Mesothelial cell of epicardium (in vitro differentiated cells): ENCODE measurements around the gene CDK5RAP2. TPM values are rescaled to one million over a fixed set of nuclear protein-coding genes. Genes with fewer than 3 reads are reported as not detected.
"Not testable (repeated sequence)": the region's sequence is repeated elsewhere in the genome, so short reads cannot be mapped to it uniquely, and the experiment has no call there.

Experiments used
- DNase-seq, 2 experiments: peaks; one replicate each; pipeline ENCODE4 v3.0.0; 2021; ENCODE audit warnings: low spot score in 2 of 2; ENCODE audit not compliant: unreplicated experiment in 2 of 2
- H3K27ac Mint-ChIP-seq: 2 replicates; pipeline ENCODE4 v1.8.0; 2021; ENCODE audit warnings: mixed read lengths
- H3K27me3 Mint-ChIP-seq: 2 replicates; pipeline ENCODE4 v1.8.0; 2021; ENCODE audit warnings: low read depth, mixed read lengths
- H3K36me3 Mint-ChIP-seq: 2 replicates; pipeline ENCODE4 v1.8.0; 2021; ENCODE audit warnings: mixed read lengths
- H3K4me1 Mint-ChIP-seq: 2 replicates; pipeline ENCODE4 v1.8.0; 2021; ENCODE audit warnings: mixed read lengths
- H3K4me3 Mint-ChIP-seq: 2 replicates; pipeline ENCODE4 v1.8.0; 2021; ENCODE audit warnings: mild to moderate bottlenecking, moderate library complexity, mixed read lengths
- H3K9me3 Mint-ChIP-seq: 2 replicates; pipeline ENCODE4 v1.8.0; 2021; ENCODE audit warnings: mixed read lengths
- total RNA-seq: library from RNA; stranded (reverse); gene quantifications from 3 replicates; pipeline ENCODE4 v1.2.1, GENCODE V29; 2021
- TF ChIP-seq, protein P1 (sequence below): fragments of 200-600 bp; sonication (generic); IDR thresholded peaks from one replicate; pipeline ENCODE4 v1.5.0; 2021; ENCODE audit warnings: antibody characterized with exemption; ENCODE audit not compliant: unreplicated experiment

Gene CDK5RAP2
- total RNA-seq, 1 donor from 2014 or later: 71.0 TPM

DNA sequence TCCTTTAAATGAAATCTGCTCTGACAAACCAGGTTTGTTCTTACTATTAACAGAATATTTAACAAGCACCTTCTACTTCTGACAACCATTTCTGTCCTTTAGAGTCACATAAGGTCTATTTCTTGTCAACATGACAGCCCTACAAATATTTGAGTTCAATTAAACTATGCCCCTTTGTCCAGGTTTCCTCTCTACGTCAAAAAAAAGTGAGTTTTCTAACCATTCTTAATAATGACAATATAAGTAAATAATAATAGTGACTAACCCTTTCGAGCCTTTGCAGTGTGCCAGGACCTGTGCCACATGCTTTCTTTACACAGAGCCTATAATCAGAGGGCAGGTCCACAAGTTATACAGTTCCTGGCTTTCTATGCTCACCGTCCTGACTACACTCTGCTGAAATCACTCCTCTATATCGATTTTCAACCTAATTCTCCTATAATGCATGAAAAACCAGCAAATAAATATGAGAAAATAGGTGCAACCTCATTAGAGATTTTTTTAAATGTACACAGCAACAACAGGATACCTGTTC is 115.0 kb downstream of the CDK5RAP2 start:
- peaks cover 2% of the 10 kb centered on the region for H3K4me1 Mint-ChIP-seq

DNA sequence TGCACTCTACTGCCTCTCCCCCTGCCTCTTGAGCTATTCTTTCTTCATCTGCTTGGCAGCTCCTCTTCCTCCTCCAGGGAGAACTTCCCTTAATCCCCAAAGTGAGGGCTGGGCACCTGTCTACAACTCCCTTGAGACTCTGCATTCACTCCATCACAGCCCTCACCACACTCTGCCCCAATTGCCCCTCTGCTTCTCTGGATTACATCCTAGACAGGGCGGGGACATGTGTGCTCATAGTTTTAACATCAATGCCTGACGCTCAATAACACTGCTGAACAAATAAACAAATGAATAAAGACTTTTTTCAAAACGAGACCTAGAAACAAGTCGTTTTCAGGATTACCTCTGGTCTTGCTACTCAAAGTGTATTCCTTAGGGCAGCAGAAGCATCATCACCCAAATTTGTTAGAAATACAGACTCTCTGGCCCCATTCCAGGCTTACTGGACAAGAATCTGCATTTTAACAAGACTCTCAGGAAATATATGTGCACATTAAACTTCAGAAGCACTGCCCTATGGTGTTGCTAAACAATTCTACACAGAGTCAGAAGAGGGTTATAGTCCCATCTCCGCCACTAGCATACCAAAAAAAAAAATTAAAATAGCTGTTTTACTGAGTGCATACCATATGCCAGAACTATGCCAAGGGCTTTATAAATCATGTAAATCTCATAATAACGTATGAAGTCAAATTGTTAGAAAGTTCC is 115.6 kb downstream of the CDK5RAP2 start:
- TF ChIP-seq, protein P1, sequence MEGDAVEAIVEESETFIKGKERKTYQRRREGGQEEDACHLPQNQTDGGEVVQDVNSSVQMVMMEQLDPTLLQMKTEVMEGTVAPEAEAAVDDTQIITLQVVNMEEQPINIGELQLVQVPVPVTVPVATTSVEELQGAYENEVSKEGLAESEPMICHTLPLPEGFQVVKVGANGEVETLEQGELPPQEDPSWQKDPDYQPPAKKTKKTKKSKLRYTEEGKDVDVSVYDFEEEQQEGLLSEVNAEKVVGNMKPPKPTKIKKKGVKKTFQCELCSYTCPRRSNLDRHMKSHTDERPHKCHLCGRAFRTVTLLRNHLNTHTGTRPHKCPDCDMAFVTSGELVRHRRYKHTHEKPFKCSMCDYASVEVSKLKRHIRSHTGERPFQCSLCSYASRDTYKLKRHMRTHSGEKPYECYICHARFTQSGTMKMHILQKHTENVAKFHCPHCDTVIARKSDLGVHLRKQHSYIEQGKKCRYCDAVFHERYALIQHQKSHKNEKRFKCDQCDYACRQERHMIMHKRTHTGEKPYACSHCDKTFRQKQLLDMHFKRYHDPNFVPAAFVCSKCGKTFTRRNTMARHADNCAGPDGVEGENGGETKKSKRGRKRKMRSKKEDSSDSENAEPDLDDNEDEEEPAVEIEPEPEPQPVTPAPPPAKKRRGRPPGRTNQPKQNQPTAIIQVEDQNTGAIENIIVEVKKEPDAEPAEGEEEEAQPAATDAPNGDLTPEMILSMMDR: no peak
- no peak overlapping the region for H3K27ac Mint-ChIP-seq
- H3K27me3 Mint-ChIP-seq: no peaks in the 10 kb centered on the region
- H3K4me1 Mint-ChIP-seq: peaks cover 2% of the 10 kb centered on the region
- DNase-seq: no peak
- peaks cover 31% of the 10 kb centered on the region for H3K36me3 Mint-ChIP-seq
- no peaks in the 10 kb centered on the region for H3K9me3 Mint-ChIP-seq
- no peak overlapping the region for H3K4me3 Mint-ChIP-seq

More for the DNA sequence above, 115.0 kb downstream of the CDK5RAP2 start:
- H3K9me3 Mint-ChIP-seq: no peaks in the 10 kb centered on the region
- H3K4me3 Mint-ChIP-seq: no peak overlapping the region
- TF ChIP-seq, protein P1: no peak
- H3K27me3 Mint-ChIP-seq: no peaks in the 10 kb centered on the region
- no peak overlapping the region for H3K27ac Mint-ChIP-seq
- DNase-seq: no peak
- H3K36me3 Mint-ChIP-seq: peaks cover 31% of the 10 kb centered on the region

DNA sequence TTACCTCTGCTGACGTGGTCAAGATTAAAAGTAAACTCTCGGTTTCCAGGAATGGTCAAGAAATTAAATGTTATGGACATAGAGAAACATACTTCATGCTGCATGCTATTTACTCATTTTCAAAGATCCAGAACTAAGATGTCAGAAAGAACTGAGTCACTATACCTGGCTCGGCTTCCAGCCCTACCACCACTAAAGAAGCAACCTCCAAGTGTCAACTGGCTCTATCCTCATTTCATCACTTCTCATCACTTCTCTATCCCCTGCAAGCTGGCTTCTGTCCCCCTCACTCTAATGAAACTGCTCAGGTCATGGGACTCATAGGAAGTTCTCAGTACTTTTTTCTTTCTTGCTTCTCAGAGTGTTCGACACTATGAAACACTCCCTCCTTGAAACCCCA is 116.2 kb downstream of the CDK5RAP2 start:
- H3K27me3 Mint-ChIP-seq: no peaks in the 10 kb centered on the region

DNA sequence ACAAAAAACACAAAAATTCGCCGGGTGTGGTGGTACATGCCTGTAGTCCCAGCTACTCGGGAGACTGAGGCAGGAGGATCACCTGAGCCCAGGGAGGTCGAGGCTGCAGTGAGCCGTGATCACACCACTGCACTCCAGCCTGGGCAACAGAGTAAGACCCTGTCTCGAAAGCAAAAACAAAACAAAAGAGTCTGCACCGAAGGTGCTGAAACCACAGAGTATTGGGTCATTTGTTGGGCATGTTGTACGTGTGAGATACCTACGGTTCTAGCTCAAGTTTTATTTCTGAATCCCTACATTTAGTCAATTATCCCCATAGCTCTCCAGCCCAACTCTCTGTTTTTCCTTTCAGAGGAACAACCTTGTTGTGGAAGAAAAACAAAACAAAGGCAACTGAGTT is 118.3 kb downstream of the CDK5RAP2 start:
- not testable (repeated sequence) for H3K4me3 Mint-ChIP-seq, DNase-seq, H3K27me3 Mint-ChIP-seq, H3K27ac Mint-ChIP-seq, H3K4me1 Mint-ChIP-seq, H3K9me3 Mint-ChIP-seq
- peaks cover 46% of the 10 kb centered on the region for H3K36me3 Mint-ChIP-seq

More for the DNA sequence above, 116.2 kb downstream of the CDK5RAP2 start:
- DNase-seq: no peak
- H3K4me1 Mint-ChIP-seq: peaks cover 2% of the 10 kb centered on the region
- no peaks in the 10 kb centered on the region for H3K9me3 Mint-ChIP-seq
- H3K36me3 Mint-ChIP-seq: peaks cover 35% of the 10 kb centered on the region
- no peak overlapping the region for H3K4me3 Mint-ChIP-seq
- TF ChIP-seq, protein P1: no peak
- H3K27ac Mint-ChIP-seq: no peak overlapping the region

DNA sequence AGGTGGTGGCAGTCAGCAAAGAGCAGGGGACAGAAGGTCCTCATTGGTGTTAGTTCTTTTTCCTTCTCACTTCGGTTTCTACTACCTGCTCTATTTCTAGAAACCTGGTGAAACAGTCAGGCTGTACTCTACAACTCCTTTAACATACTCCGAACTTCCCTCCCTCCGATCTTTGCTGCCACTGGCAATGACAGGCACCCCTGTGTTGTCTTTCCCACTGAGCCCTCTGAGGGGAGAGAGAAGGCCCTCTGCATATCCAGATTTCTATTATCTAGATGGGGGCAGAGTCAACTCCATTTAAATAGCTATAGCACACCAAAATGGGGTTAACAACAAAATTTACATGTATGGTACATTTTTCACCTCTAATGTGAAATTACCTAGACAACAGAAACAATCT is 123.7 kb downstream of the CDK5RAP2 start:
- TF ChIP-seq, protein P1: no peak
- Mint-ChIP-seq H3K27ac (no peak overlapping the region), H3K9me3 (peaks cover 11% of the 10 kb centered on the region), H3K4me3 (no peak overlapping the region), H3K36me3 (peaks cover 51% of the 10 kb centered on the region), H3K4me1 (peaks cover 3% of the 10 kb centered on the region), H3K27me3 (no peaks in the 10 kb centered on the region)
- DNase-seq: no peak

DNA sequence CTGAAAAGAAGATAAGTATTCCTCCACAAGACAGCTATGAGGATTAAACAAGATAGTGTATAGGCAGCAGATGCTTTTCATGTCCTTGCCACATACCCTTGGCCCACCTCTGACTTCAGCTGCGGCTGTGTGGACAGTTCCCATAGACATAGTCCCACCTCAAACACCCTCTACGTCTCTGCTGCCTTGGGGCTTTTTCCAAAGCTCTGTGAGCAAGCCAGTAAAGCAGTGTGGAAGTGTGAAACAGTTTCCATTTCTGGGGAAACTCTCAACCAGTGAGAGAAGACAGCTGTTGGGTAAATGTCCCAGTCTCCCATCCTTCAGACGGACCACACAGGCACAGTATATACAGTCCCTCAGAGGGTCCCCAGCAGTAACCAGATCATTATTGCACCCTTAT is 125.5 kb downstream of the CDK5RAP2 start:
- no peak overlapping the region for H3K4me3 Mint-ChIP-seq
- peaks cover 50% of the 10 kb centered on the region for H3K36me3 Mint-ChIP-seq
- TF ChIP-seq, protein P1: no peak
- peaks cover 11% of the 10 kb centered on the region for H3K9me3 Mint-ChIP-seq
- no peak overlapping the region for H3K27ac Mint-ChIP-seq
- DNase-seq: no peak
- H3K4me1 Mint-ChIP-seq: peaks cover 3% of the 10 kb centered on the region
- H3K27me3 Mint-ChIP-seq: no peaks in the 10 kb centered on the region
